GM12801 (cell line): Measurements from ENCODE around the gene CAPN11.

Experiments used
- TF ChIP-seq, protein P1 (sequence below): IDR thresholded peaks from one replicate; pipeline ENCODE4 v1.5.1; 2011; ENCODE audit warnings: control low read depth; ENCODE audit not compliant: insufficient read length; ENCODE audit errors: extremely low read depth

The CAPN11 gene

DNA sequence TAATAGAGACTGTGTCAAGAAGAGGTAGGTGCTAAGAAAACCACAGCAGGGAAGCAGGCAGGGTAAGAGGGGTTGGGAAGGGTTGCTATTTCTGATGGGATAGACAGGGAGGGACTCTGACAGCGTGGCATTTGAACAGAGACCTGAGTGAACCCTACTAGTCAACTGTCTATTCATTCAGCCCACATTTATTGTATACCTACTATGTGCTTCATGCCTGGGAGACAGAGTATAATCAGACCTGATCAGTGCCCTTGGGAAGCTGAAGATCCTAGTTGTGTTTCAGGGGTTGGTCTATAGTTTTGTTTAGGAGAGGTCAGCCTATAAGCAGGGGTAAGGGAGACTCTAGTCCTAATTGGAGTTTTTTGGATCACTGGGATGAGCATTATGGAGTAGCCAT is 14.9 kb upstream of the CAPN11 start:
- TF ChIP-seq, protein P1, sequence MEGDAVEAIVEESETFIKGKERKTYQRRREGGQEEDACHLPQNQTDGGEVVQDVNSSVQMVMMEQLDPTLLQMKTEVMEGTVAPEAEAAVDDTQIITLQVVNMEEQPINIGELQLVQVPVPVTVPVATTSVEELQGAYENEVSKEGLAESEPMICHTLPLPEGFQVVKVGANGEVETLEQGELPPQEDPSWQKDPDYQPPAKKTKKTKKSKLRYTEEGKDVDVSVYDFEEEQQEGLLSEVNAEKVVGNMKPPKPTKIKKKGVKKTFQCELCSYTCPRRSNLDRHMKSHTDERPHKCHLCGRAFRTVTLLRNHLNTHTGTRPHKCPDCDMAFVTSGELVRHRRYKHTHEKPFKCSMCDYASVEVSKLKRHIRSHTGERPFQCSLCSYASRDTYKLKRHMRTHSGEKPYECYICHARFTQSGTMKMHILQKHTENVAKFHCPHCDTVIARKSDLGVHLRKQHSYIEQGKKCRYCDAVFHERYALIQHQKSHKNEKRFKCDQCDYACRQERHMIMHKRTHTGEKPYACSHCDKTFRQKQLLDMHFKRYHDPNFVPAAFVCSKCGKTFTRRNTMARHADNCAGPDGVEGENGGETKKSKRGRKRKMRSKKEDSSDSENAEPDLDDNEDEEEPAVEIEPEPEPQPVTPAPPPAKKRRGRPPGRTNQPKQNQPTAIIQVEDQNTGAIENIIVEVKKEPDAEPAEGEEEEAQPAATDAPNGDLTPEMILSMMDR, result no peak

- TF ChIP-seq, protein P1, result no peak
Measured at GRCh38 chr6:44145839-44146238, 12.8 kb upstream of the CAPN11 start.

DNA sequence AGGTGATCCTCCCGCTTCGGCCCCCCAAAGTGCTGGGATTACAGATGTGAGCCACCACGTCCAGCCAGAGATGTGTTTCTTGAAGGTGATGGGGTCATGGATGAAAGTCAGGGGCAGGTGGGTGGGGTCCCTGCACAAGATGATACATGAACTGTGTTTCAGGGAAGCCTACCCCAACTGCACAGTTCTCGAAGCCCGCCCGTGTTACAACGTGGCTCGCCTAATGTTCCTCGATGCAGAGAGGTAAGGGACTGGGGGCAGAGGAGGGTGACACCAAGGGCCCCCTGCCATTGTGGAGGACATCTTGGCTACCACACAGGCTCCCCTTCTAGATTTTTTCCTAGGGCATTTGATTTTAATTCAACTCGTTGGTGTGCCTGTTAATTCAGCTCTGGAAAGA is 11.9 kb upstream of the CAPN11 start:
- TF ChIP-seq, protein P1, result no peak

DNA sequence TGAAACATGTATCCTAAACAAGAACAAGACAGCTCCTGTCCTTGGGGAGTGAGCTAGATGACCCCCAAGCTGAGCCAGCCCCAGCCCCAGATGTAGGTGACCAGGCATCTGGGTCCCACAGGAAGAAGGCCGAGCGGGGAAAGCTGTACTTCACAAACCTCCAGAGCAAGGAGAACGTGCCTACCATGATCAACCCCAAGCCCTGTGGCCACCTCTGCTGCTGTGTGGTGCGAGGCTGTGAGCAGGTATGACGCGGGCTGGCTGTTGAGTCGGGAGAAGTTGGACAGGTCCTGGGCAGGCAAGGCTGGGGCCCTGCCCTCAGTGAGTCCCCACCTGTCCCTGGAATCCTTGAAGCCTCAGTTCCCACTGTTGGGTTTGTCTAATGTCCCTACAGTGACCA is 11.4 kb upstream of the CAPN11 start:
- TF ChIP-seq, protein P1, result no peak

GRCh38 chr6:44148306-44148705 is 10.3 kb upstream of the CAPN11 start:
- TF ChIP-seq, protein P1, result no peak

DNA sequence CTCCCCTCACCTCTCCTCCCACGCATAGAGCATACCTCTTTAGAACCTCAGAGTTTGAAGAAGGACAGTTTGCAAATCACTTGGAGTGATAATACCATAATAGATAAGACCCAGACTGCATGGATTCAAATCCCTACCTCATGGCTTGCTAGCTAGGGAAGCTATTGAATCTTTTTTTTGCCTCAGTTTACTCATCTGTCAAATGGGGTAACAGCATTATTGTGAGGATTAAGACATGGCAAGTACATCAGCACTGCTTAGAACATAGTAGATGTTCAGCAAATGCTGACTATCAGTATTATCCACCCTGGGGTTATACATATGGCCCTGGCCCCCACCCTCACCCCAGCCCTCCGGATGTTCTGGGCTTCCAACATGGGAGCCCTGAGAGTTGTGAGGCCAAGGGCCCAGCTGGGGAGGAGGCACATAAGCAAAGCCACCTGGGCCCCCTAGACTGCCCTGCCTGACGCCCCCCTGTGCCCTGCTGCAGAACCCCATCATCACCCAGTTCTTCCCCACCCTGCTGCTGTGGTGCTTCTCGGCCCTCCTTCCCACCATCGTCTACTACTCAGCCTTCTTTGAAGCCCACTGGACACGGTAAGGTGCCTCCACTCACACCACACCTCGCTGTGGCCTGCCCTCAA is 9.1 kb upstream of the CAPN11 start:
- TF ChIP-seq, protein P1, result no peak

- TF ChIP-seq, protein P1, result no peak
Measured at GRCh38 chr6:44150317-44150917, 8.2 kb upstream of the CAPN11 start.
